Hepatocyte (in vitro differentiated cells): ENCODE measurements around the gene ZNF239.

Source experiments
- EZH2 ChIP-seq: fragments of 200-600 bp; sonication (generic); IDR thresholded peaks from 2 replicates; pipeline ENCODE4 v1.6.1; 2016; ENCODE audit warnings: antibody characterized with exemption, mild to moderate bottlenecking, borderline replicate concordance
- EZH2phosphoT487 ChIP-seq: fragments of 200-600 bp; sonication (generic); IDR thresholded peaks from one replicate; pipeline ENCODE4 v1.6.1; 2018; ENCODE audit warnings: antibody characterized with exemption, mild to moderate bottlenecking, low read depth, moderate library complexity; ENCODE audit not compliant: unreplicated experiment, severe bottlenecking
- TF ChIP-seq, protein P1 (sequence below): fragments of 200-600 bp; sonication (generic); IDR thresholded peaks from 2 replicates; pipeline ENCODE4 v1.5.1; 2016; ENCODE audit warnings: antibody characterized with exemption, mild to moderate bottlenecking; ENCODE audit not compliant: poor library complexity

DNA sequence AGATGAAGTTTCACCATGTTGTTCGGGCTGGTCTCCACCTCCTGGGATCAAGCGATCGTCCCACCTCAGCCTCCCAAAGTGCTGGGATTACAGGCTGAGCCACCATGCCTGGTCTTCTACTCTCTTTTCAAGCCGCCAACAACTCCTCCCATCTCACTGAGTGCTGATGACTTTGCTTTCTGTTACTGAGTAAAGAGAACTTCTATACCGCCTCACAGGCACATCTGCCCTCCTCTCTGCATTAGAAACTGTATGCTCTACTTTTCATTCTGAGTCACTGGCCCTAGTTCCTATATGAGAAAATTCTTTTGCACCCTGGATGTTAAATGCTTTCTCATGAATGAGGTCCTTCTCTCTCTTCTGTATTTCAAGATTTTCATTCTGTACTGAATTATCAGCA, 2.2 kb upstream of the ZNF239 start:
- TF ChIP-seq, protein P1, sequence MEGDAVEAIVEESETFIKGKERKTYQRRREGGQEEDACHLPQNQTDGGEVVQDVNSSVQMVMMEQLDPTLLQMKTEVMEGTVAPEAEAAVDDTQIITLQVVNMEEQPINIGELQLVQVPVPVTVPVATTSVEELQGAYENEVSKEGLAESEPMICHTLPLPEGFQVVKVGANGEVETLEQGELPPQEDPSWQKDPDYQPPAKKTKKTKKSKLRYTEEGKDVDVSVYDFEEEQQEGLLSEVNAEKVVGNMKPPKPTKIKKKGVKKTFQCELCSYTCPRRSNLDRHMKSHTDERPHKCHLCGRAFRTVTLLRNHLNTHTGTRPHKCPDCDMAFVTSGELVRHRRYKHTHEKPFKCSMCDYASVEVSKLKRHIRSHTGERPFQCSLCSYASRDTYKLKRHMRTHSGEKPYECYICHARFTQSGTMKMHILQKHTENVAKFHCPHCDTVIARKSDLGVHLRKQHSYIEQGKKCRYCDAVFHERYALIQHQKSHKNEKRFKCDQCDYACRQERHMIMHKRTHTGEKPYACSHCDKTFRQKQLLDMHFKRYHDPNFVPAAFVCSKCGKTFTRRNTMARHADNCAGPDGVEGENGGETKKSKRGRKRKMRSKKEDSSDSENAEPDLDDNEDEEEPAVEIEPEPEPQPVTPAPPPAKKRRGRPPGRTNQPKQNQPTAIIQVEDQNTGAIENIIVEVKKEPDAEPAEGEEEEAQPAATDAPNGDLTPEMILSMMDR = no peak
- TF ChIP-seq EZH2phosphoT487 (no peak), EZH2 (no peak)
